B cell (primary cell): ENCODE results near the gene GCSH.

Experiments used
- CTCF ChIP-seq: fragments of 200-600 bp; IDR thresholded peaks from one replicate; pipeline ENCODE4 v1.8.0; 2022; ENCODE audit warnings: antibody characterized with exemption, mild to moderate bottlenecking
- EZH2 ChIP-seq: IDR thresholded peaks from 2 replicates; pipeline ENCODE4 v1.6.1; 2012; ENCODE audit warnings: borderline replicate concordance, low read depth, mild to moderate bottlenecking, moderate library complexity, low read length; ENCODE audit not compliant: insufficient read depth, poor library complexity, severe bottlenecking

GRCh38 chr16:81099958-81100357 is 3.8 kb upstream of the GCSH start:
- no peak for TF ChIP-seq EZH2
- no peak for TF ChIP-seq CTCF
